Activated T-cell treated with anti-CD3 and anti-CD28 coated beads, Interleukin-2, amount 50 U/mL, for 24 hours (primary cell): Measurements from ENCODE around the gene KCNRG.

Source experiments
- DNase-seq: peaks from one replicate; pipeline ENCODE4 v3.0.0-alpha.2; 2020
- H3K27ac Mint-ChIP-seq: 2 replicates; pipeline ENCODE4 v1.8.0; 2020; ENCODE audit warnings: mild to moderate bottlenecking, mixed read lengths
- H3K27me3 Mint-ChIP-seq: 2 replicates; pipeline ENCODE4 v1.8.0; 2020; ENCODE audit warnings: mixed read lengths
- H3K36me3 Mint-ChIP-seq: 2 replicates; pipeline ENCODE4 v1.8.0; 2020; ENCODE audit warnings: low read depth, mixed read lengths
- H3K4me1 Mint-ChIP-seq: 2 replicates; pipeline ENCODE4 v1.8.0; 2020; ENCODE audit warnings: low read depth, mixed read lengths
- H3K4me3 Mint-ChIP-seq: 2 replicates; pipeline ENCODE4 v1.8.0; 2020; ENCODE audit warnings: mild to moderate bottlenecking, moderate library complexity, mixed read lengths
- H3K9me3 Mint-ChIP-seq: 2 replicates; pipeline ENCODE4 v1.8.0; 2020; ENCODE audit warnings: mixed read lengths

Gene KCNRG

DNA sequence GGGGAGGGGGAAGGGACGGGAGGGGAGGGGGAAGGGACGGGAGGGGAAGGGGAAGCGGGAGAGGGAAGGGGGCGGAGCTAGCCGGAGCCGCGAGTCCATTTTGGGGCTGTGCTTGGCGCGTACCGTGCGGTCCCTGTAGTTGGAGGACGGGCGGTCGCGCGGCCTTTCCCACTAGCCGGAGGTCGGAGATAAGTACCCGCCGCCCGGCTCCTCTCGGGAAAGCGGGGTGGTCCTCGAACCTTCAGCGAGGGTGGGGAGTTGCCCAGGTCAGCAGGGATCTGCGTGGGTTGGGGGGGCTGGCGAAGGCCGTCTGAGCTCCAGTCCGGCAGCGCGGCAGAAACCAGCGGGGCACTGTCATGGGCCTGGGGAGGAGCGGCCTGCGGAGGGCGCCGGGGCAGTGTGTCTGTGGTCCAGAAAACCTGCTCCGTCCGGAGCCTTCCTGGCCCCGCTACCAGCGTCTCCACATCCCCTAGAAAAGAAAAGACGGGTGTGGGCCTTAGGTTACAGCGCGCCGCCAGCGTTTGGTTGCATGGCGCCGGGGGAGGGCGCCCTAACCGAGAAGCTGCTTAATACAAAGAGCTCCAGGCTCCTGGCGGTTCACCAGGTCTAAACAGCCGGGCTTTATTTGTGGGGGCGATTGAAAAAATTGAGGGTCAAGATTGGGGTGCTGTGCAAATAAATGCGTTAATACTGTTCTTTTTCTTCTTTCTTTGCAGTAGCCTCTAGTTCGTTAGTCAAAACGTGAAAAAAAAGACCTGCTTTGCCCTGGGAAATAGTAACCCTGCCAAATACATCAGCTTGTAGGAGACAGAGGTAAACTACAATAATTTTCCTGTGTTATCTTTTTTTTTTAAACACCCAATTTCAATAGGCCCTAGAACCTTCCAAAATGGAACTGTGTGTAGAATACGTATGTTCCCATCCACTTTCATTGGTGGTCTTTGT lies 18.0 kb upstream of the KCNRG start, which contains the start of gene TRIM13:
Gene TRIM13, plus strand, starts transcription at position 92 of the 945 bp plus-strand sequence. CDS start 14,899 bp downstream, outside the sequence.
- H3K36me3 Mint-ChIP-seq = peaks cover 52% of the 10 kb centered on the region
- peak within 1 kb of the TSS; percentile 90 for H3K4me3 Mint-ChIP-seq
- peaks cover 45% of the 10 kb centered on the region for H3K4me1 Mint-ChIP-seq
- no peaks in the 10 kb centered on the region for H3K9me3 Mint-ChIP-seq
- H3K27ac Mint-ChIP-seq = peak within 1 kb of the TSS; percentile 94
- peak; percentile 91 for DNase-seq
- no peaks in the 10 kb centered on the region for H3K27me3 Mint-ChIP-seq

DNA sequence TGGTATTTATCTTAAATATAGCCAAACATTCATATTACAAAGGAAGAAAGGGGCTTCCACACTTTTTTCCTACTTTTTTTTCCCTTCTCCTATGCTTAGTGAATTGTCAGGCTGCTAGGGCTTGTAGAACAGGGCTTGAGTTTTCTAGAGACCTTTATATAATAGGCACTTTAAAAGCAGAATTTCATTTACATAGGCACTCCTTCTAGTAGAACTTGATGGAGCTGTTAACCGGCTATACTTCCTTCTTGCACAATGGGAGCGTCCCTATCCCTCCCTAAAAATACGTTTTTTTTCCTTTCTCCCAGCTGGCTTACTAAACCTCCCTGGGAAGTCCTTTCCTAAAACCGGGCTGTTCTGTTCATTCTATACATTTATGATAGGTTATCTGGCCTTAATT lies 17.3 kb upstream of the KCNRG start:
- Mint-ChIP-seq H3K27ac (peak overlapping the region; percentile 94), H3K4me1 (peaks cover 45% of the 10 kb centered on the region), H3K4me3 (peak overlapping the region; percentile 90), H3K9me3 (no peaks in the 10 kb centered on the region), H3K27me3 (no peaks in the 10 kb centered on the region), H3K36me3 (peaks cover 59% of the 10 kb centered on the region)
- no peak for DNase-seq

DNA sequence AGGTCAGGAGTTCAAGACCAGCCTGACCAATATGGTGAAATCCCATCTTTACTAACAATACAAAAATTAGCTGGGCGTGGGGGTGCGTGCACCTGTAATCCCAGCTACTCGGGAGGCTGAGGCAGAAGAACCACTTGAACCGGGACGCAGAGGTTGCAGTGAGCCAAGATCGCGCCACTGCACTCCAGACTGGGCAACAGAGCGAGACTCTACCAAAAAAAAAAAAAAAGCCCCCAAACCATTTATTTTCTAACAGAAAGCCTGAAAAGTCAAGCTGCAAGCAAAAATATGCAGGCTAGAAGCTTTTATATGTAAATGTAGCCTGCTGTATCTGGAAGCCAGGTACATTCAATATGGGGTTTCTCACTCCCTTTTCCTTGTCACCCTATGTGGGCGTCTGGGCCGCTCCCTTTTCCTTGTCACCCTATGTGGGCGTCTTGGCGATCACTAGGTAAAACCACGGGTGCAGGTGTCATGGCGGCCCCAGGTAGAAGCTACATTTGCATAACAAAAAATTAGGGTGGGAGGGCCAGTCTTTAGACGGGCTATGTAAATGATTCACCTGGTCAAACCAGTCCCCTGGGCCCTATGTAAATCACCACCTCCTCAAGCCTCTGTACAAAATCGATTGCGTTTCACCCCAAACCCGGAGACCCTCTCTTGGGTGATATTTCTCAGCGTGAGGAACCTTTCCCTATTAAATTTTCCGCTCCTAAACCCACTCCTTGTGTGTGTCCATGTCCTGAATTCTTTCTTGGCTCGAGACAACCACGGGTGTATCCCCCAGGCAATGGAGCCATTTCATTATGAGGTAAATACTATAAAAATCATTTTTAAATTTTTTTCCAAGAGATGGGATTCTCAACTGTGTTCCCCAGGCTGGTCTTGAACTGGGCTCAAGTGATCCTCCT lies 16.3 kb upstream of the KCNRG start:
- no peak overlapping the region for H3K27ac Mint-ChIP-seq
- H3K9me3 Mint-ChIP-seq = no peaks in the 10 kb centered on the region
- H3K27me3 Mint-ChIP-seq = no peaks in the 10 kb centered on the region
- peaks cover 52% of the 10 kb centered on the region for H3K4me1 Mint-ChIP-seq
- H3K4me3 Mint-ChIP-seq = peak overlapping the region; percentile 90
- no peak for DNase-seq
- H3K36me3 Mint-ChIP-seq = peaks cover 69% of the 10 kb centered on the region

DNA sequence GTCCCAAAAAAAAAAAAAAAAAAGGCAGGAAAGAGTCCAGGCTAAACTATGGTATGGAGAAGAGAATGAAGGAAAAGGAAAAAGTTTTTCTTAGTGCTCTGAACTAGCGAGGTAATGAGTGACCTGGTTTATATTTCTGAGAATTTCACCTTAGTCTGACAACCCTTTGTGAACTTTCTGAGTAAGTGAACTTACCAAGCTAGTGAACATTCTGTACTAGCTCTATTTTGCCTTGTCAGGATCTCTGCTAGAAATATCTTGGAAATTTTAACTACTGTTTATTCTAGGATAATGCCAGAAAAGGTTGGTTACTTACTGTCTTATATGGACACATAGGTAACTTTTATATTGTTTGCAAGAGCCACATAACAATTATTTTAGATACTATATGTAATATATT lies 14.0 kb upstream of the KCNRG start:
- H3K4me1 Mint-ChIP-seq = peaks cover 56% of the 10 kb centered on the region
- H3K36me3 Mint-ChIP-seq = peaks cover 88% of the 10 kb centered on the region
- H3K27ac Mint-ChIP-seq = no peak overlapping the region
- H3K9me3 Mint-ChIP-seq = no peaks in the 10 kb centered on the region
- H3K27me3 Mint-ChIP-seq = no peaks in the 10 kb centered on the region
- DNase-seq = no peak
- H3K4me3 Mint-ChIP-seq = no peak overlapping the region

DNA sequence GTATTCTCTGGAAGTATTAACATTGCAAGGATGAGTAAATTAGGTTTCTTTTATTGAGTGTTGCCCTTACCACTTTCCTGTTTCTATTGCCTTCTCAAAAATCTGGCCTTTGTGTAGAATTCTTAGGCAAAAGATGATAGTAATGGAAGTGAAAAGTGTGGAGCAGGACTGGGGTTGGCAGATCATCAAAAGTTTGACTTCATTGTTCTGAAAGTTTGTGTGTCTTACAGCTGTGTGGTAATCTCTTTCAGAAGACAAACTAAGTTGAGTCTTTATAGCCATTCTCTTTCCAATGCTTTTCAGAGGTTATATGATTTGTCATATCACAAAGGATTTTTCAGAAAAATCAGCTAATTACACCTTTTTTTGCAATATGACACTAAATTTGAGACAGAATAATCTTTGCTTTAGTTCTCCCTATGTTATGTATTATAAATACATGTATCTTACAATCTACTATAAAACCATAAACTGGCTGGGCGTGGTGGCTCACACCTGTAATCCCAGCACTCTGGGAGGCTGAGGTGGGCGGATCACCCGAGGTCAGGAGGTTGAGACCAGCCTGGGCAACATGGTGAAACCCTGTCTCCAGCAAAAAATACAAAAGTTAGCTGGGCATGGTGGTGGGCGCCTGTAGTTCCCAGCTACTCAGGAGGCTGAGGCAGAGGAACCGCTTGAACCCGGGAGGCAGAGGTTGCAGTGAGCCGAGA lies 8.7 kb upstream of the KCNRG start:
- H3K27ac Mint-ChIP-seq = peak overlapping the region; percentile 26
- no peak for DNase-seq
- H3K4me3 Mint-ChIP-seq = no peak overlapping the region
- peaks cover 41% of the 10 kb centered on the region for H3K4me1 Mint-ChIP-seq
- H3K36me3 Mint-ChIP-seq = peaks cover 83% of the 10 kb centered on the region
- no peaks in the 10 kb centered on the region for H3K9me3 Mint-ChIP-seq
- no peaks in the 10 kb centered on the region for H3K27me3 Mint-ChIP-seq

DNA sequence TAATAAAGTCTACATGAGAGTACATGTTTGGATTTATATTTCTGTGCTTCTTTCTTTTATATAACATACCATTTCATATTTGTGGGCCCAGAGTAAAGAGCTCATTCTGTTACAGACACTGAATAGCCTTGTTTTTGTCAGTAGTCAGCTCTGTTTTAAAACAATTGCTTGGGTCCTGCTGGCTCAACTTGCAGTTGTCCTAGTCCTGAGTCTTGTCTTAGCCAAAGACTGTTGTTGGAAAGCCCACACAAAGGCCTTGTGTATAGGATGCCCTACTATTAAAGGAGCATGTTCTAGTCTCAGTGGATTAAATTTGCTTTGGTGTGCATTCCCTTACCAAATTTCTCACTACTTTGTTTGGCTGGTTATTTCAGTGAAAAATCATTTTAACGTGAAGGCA lies 3.8 kb upstream of the KCNRG start:
- H3K36me3 Mint-ChIP-seq = peaks cover 84% of the 10 kb centered on the region
- no peaks in the 10 kb centered on the region for H3K9me3 Mint-ChIP-seq
- no peak overlapping the region for H3K4me3 Mint-ChIP-seq
- DNase-seq = no peak
- H3K27me3 Mint-ChIP-seq = no peaks in the 10 kb centered on the region
- H3K27ac Mint-ChIP-seq = no peak overlapping the region
- H3K4me1 Mint-ChIP-seq = peaks cover 44% of the 10 kb centered on the region

DNA sequence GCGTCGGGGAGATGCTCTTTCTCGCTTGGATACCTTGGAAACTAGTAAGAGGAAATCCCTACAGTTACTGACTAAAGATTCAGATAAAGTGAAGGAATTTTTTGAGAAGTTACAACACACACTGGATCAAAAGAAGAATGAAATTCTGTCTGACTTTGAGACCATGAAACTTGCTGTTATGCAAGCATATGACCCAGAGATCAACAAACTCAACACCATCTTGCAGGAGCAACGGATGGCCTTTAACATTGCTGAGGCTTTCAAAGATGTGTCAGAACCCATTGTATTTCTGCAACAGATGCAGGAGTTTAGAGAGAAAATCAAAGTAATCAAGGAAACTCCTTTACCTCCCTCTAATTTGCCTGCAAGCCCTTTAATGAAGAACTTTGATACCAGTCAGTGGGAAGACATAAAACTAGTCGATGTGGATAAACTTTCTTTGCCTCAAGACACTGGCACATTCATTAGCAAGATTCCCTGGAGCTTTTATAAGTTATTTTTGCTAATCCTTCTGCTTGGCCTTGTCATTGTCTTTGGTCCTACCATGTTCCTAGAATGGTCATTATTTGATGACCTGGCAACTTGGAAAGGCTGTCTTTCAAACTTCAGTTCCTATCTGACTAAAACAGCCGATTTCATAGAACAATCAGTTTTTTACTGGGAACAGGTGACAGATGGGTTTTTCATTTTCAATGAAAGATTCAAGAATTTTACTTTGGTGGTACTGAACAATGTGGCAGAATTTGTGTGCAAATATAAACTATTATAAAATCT lies 2.7 kb upstream of the KCNRG start:
- Mint-ChIP-seq H3K27ac (no peak overlapping the region), H3K4me1 (peaks cover 46% of the 10 kb centered on the region), H3K9me3 (no peaks in the 10 kb centered on the region), H3K27me3 (no peaks in the 10 kb centered on the region), H3K4me3 (no peak overlapping the region), H3K36me3 (peaks cover 85% of the 10 kb centered on the region)
- no peak for DNase-seq

DNA sequence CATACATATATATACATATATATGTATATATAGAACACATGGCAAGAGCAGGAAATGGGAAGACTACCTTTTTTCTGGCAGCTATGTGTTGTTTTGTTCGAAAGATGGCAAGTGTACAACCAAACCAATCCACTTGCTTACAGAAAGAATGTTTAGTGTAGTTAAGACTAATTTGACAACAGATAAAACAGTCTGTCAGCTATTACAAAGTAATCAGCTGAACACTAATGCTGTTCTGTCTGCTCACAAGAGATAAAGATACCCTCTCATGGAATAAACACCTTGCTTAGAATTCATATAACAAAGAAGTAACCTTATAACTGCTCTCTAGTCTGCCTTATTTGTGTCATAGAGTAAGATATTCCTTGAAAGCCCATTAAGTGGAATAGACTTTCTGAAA lies 858 bp upstream of the KCNRG start:
- peaks cover 53% of the 10 kb centered on the region for H3K4me1 Mint-ChIP-seq
- H3K27ac Mint-ChIP-seq = no peak overlapping the region
- no peaks in the 10 kb centered on the region for H3K27me3 Mint-ChIP-seq
- H3K36me3 Mint-ChIP-seq = peaks cover 90% of the 10 kb centered on the region
- H3K4me3 Mint-ChIP-seq = no peak overlapping the region
- peaks cover 4% of the 10 kb centered on the region for H3K9me3 Mint-ChIP-seq
- no peak for DNase-seq

DNA sequence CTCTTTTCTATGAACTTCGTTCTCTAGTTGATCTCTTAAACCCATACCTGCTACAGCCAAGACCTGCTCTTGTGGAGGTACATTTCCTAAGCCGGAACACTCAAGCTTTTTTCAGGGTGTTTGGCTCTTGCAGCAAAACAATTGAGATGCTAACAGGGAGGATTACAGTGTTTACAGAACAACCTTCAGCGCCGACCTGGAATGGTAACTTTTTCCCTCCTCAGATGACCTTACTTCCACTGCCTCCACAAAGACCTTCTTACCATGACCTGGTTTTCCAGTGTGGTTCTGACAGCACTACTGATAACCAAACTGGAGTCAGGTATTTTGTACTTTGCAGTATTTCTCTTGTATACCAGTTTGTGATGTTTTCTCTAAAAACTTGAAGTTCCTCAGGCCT lies 506 bp downstream of the KCNRG start:
- Mint-ChIP-seq H3K4me3 (no peak overlapping the region), H3K4me1 (peaks cover 47% of the 10 kb centered on the region), H3K27ac (peak overlapping the region; percentile 18), H3K27me3 (no peaks in the 10 kb centered on the region), H3K36me3 (peaks cover 89% of the 10 kb centered on the region), H3K9me3 (peaks cover 4% of the 10 kb centered on the region)
- DNase-seq = no peak

DNA sequence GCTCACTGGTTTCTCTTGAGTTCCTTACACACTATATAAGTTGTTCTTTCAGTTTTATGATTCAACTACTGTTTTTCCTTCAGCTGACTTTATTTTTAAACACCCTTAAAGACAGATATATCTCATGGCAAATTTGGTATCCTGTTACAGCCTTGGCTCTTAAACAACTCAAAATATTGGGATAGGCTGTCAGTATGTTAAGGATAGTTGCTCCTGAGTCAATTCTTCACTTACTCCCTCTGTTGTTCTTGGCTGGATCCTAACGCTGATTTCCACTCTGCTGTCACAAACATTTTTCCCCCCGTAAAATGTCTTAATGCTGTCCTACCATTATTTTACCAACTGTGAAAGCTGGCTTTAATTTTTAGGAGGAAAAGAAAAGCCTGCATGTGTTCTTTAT lies 1.2 kb downstream of the KCNRG start:
- DNase-seq = no peak
- Mint-ChIP-seq H3K36me3 (peaks cover 88% of the 10 kb centered on the region), H3K4me3 (no peak overlapping the region), H3K27ac (no peak overlapping the region), H3K9me3 (peaks cover 4% of the 10 kb centered on the region), H3K27me3 (no peaks in the 10 kb centered on the region), H3K4me1 (peaks cover 40% of the 10 kb centered on the region)

DNA sequence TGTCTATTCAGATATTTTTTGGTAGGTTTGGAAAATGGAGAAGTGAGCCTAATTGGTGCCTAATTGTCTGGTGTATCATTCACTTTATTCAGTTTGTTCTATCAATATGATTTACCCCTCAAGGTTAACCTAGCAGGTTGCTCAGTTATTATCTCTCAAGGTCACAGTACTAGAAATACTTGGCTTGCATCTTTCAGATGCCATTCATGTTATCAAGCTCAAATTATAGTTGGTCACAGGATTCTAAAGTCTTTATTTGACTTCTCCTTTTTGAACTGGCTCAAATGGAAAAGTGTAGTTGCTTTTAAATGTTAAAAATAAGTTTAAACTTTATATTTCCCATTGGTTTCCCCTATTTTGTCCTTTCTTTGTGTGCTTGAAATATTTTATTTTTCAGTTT lies 2.6 kb downstream of the KCNRG start:
- Mint-ChIP-seq H3K9me3 (peaks cover 4% of the 10 kb centered on the region), H3K36me3 (peaks cover 85% of the 10 kb centered on the region), H3K4me1 (peaks cover 36% of the 10 kb centered on the region), H3K4me3 (no peak overlapping the region), H3K27ac (peak overlapping the region; percentile 29), H3K27me3 (no peaks in the 10 kb centered on the region)
- no peak for DNase-seq

DNA sequence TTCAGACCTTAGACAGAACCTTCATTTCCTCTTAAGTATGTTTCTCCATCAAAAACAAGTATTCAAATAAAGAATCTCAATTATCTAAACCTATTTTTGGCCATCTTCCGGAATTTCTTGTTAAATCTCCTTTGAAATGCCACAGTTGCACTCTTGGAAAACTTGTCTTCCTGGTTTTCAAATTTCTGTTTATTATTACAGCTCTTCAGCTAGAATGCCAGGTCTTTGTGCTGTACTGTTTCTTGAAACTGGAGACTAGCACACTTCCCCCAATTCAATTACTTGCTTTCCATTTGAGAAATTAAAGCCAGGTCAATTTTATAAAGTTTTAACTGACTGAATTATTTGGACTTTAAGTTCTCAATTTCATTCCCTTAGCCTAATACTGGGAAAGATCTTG lies 10.2 kb downstream of the KCNRG start:
- Mint-ChIP-seq H3K36me3 (peaks cover 54% of the 10 kb centered on the region), H3K27me3 (no peaks in the 10 kb centered on the region), H3K27ac (no peak overlapping the region), H3K9me3 (no peaks in the 10 kb centered on the region), H3K4me1 (peaks cover 5% of the 10 kb centered on the region), H3K4me3 (no peak overlapping the region)
- DNase-seq = no peak

DNA sequence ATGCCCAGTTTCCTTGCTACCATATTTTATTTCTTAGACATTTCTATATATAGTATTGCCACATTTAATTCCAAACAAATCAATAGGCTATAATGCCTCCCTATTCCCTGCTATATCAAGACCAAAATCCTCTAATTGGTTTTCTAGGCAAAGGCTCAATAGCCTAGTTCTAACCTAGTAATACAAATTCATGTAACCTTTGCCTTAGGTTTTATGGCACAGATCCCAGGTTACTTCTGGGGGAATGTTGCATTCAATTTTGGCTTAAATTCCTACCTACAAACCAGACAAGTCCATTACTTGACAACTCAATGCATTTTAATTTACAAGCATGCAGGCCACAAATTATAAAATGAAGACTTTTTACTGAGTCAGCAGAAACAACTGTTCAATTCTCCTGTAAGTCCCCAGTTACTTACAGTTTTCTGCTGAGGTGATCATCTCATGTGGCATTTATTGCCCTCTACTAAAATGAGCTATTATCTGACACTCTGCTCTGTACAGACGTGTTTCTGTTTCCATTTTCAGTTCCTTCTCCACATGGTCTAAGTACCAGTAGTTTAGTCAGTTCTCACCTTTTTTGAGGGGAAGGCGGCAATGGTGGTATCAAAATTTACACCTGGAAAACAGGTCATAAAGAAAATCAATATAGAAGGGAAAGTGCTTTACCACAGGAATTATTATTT lies 11.7 kb downstream of the KCNRG start:
- H3K4me3 Mint-ChIP-seq = no peak overlapping the region
- no peak overlapping the region for H3K27ac Mint-ChIP-seq

More for the DNA sequence above, 11.7 kb downstream of the KCNRG start:
- no peaks in the 10 kb centered on the region for H3K9me3 Mint-ChIP-seq
- peaks cover 5% of the 10 kb centered on the region for H3K4me1 Mint-ChIP-seq
- DNase-seq = no peak
- peaks cover 41% of the 10 kb centered on the region for H3K36me3 Mint-ChIP-seq
- no peaks in the 10 kb centered on the region for H3K27me3 Mint-ChIP-seq
